Activated naive CD4-positive, alpha-beta T cell treated with anti-CD3 and anti-CD28 coated beads, Interleukin-2, amount 50 U/mL, for 24 hours (primary cell): ENCODE data around the gene CFL2.
A peak's percentile ranks its signal among the peaks of the same experiment; 100 is the strongest.
"Not testable (repeated sequence)": the region's sequence is repeated elsewhere in the genome, so short reads cannot be mapped to it uniquely, and the experiment has no call there.

Experiments
- H3K27ac Mint-ChIP-seq: one replicate; pipeline ENCODE4 v1.8.0; 2021; ENCODE audit warnings: mild to moderate bottlenecking, mixed read lengths
- H3K27me3 Mint-ChIP-seq: one replicate; pipeline ENCODE4 v1.8.0; 2021; ENCODE audit warnings: mixed read lengths
- H3K36me3 Mint-ChIP-seq: one replicate; pipeline ENCODE4 v1.8.0; 2021; ENCODE audit warnings: mixed read lengths
- H3K4me1 Mint-ChIP-seq: one replicate; pipeline ENCODE4 v1.8.0; 2021; ENCODE audit warnings: mixed read lengths
- H3K4me3 Mint-ChIP-seq: one replicate; pipeline ENCODE4 v1.8.0; 2021; ENCODE audit warnings: mild to moderate bottlenecking, mixed read lengths
- H3K9me3 Mint-ChIP-seq: one replicate; pipeline ENCODE4 v1.8.0; 2021; ENCODE audit warnings: mixed read lengths

The CFL2 gene

GRCh38 chr14:34714320-34715126, at the start of gene CFL2:
TSS of gene CFL2 (minus strand) at chr14:34714593. CDS start at chr14:34714540, 53 bp downstream.
- Mint-ChIP-seq H3K27ac (peak within 1 kb of the TSS; percentile 86), H3K4me1 (peaks cover 25% of the 10 kb centered on the region), H3K36me3 (no peaks in the 10 kb centered on the region), H3K27me3 (no peaks in the 10 kb centered on the region), H3K9me3 (no peaks in the 10 kb centered on the region), H3K4me3 (peak within 1 kb of the TSS; percentile 94)

GRCh38 chr14:34755215-34755614, 40.8 kb upstream of the CFL2 start:
- Mint-ChIP-seq H3K27me3 (no peaks in the 10 kb centered on the region), H3K4me3 (no peak overlapping the region), H3K9me3 (no peaks in the 10 kb centered on the region), H3K4me1 (no peaks in the 10 kb centered on the region), H3K27ac (peak overlapping the region; percentile 18), H3K36me3 (peaks cover 12% of the 10 kb centered on the region)

- peaks cover 10% of the 10 kb centered on the region for H3K36me3 Mint-ChIP-seq
- H3K9me3 Mint-ChIP-seq: no peaks in the 10 kb centered on the region
- no peaks in the 10 kb centered on the region for H3K4me1 Mint-ChIP-seq
- H3K4me3 Mint-ChIP-seq: no peak overlapping the region
- H3K27ac Mint-ChIP-seq: no peak overlapping the region
- H3K27me3 Mint-ChIP-seq: no peaks in the 10 kb centered on the region
These were observed 40.3 kb upstream of the CFL2 start for GRCh38 chr14:34754687-34755086.

GRCh38 chr14:34750670-34751069, 36.3 kb upstream of the CFL2 start:
- Mint-ChIP-seq H3K9me3 (no peaks in the 10 kb centered on the region), H3K27ac (no peak overlapping the region), H3K36me3 (peaks cover 8% of the 10 kb centered on the region), H3K4me1 (no peaks in the 10 kb centered on the region), H3K27me3 (no peaks in the 10 kb centered on the region), H3K4me3 (no peak overlapping the region)

- H3K27ac Mint-ChIP-seq: no peak overlapping the region
- no peaks in the 10 kb centered on the region for H3K27me3 Mint-ChIP-seq
- peaks cover 3% of the 10 kb centered on the region for H3K36me3 Mint-ChIP-seq
- H3K4me3 Mint-ChIP-seq: no peak overlapping the region
- no peaks in the 10 kb centered on the region for H3K9me3 Mint-ChIP-seq
- no peaks in the 10 kb centered on the region for H3K4me1 Mint-ChIP-seq
These were observed 35.8 kb upstream of the CFL2 start for GRCh38 chr14:34750233-34750632.

GRCh38 chr14:34749408-34749807, 35.0 kb upstream of the CFL2 start:
- H3K9me3 Mint-ChIP-seq: no peaks in the 10 kb centered on the region
- H3K36me3 Mint-ChIP-seq: peaks cover 2% of the 10 kb centered on the region
- H3K4me1 Mint-ChIP-seq: peaks cover under 1% of the 10 kb centered on the region
- no peak overlapping the region for H3K27ac Mint-ChIP-seq
- H3K4me3 Mint-ChIP-seq: no peak overlapping the region
- no peaks in the 10 kb centered on the region for H3K27me3 Mint-ChIP-seq

GRCh38 chr14:34742270-34743115, 28.1 kb upstream of the CFL2 start:
- Mint-ChIP-seq H3K27ac (no peak overlapping the region), H3K27me3 (no peaks in the 10 kb centered on the region), H3K9me3 (no peaks in the 10 kb centered on the region), H3K4me3 (no peak overlapping the region), H3K36me3 (no peaks in the 10 kb centered on the region), H3K4me1 (peaks cover 23% of the 10 kb centered on the region)

GRCh38 chr14:34741840-34742239, 27.4 kb upstream of the CFL2 start:
- no peaks in the 10 kb centered on the region for H3K36me3 Mint-ChIP-seq
- H3K27me3 Mint-ChIP-seq: no peaks in the 10 kb centered on the region
- no peak overlapping the region for H3K4me3 Mint-ChIP-seq
- no peak overlapping the region for H3K27ac Mint-ChIP-seq
- no peaks in the 10 kb centered on the region for H3K9me3 Mint-ChIP-seq
- H3K4me1 Mint-ChIP-seq: peaks cover 23% of the 10 kb centered on the region

GRCh38 chr14:34740139-34740538, 25.7 kb upstream of the CFL2 start:
- peaks cover 23% of the 10 kb centered on the region for H3K4me1 Mint-ChIP-seq
- not testable (repeated sequence) for H3K36me3 Mint-ChIP-seq, H3K27me3 Mint-ChIP-seq, H3K27ac Mint-ChIP-seq, H3K9me3 Mint-ChIP-seq, H3K4me3 Mint-ChIP-seq

- not testable (repeated sequence) for H3K27ac Mint-ChIP-seq, H3K36me3 Mint-ChIP-seq
These were observed 22.7 kb upstream of the CFL2 start for GRCh38 chr14:34737079-34737478.

GRCh38 chr14:34733245-34733644, 18.9 kb upstream of the CFL2 start:
- Mint-ChIP-seq H3K27ac (no peak overlapping the region), H3K9me3 (no peaks in the 10 kb centered on the region), H3K36me3 (no peaks in the 10 kb centered on the region), H3K27me3 (no peaks in the 10 kb centered on the region), H3K4me1 (no peaks in the 10 kb centered on the region), H3K4me3 (no peak overlapping the region)

More at GRCh38 chr14:34737079-34737478, 22.7 kb upstream of the CFL2 start:
- not testable (repeated sequence) for H3K4me3 Mint-ChIP-seq, H3K27me3 Mint-ChIP-seq, H3K9me3 Mint-ChIP-seq, H3K4me1 Mint-ChIP-seq

GRCh38 chr14:34732802-34733201, 18.4 kb upstream of the CFL2 start:
- H3K4me3 Mint-ChIP-seq: no peak overlapping the region
- no peaks in the 10 kb centered on the region for H3K27me3 Mint-ChIP-seq
- no peaks in the 10 kb centered on the region for H3K4me1 Mint-ChIP-seq
- H3K36me3 Mint-ChIP-seq: no peaks in the 10 kb centered on the region
- no peaks in the 10 kb centered on the region for H3K9me3 Mint-ChIP-seq
- H3K27ac Mint-ChIP-seq: no peak overlapping the region

- Mint-ChIP-seq H3K4me1 (peaks cover 8% of the 10 kb centered on the region), H3K9me3 (no peaks in the 10 kb centered on the region), H3K27me3 (no peaks in the 10 kb centered on the region), H3K36me3 (no peaks in the 10 kb centered on the region), H3K27ac (no peak overlapping the region), H3K4me3 (no peak overlapping the region)
These were observed 9.5 kb upstream of the CFL2 start for GRCh38 chr14:34723867-34724266.

GRCh38 chr14:34722723-34723545, 8.5 kb upstream of the CFL2 start:
- Mint-ChIP-seq H3K27ac (no peak overlapping the region), H3K36me3 (no peaks in the 10 kb centered on the region), H3K9me3 (no peaks in the 10 kb centered on the region), H3K4me1 (peaks cover 8% of the 10 kb centered on the region), H3K27me3 (no peaks in the 10 kb centered on the region), H3K4me3 (no peak overlapping the region)

- H3K4me1 Mint-ChIP-seq: peaks cover 8% of the 10 kb centered on the region
- no peak overlapping the region for H3K4me3 Mint-ChIP-seq
- no peak overlapping the region for H3K27ac Mint-ChIP-seq
- no peaks in the 10 kb centered on the region for H3K9me3 Mint-ChIP-seq
- no peaks in the 10 kb centered on the region for H3K36me3 Mint-ChIP-seq
- H3K27me3 Mint-ChIP-seq: no peaks in the 10 kb centered on the region
These were observed 6.7 kb upstream of the CFL2 start for GRCh38 chr14:34721129-34721528.
